Muscle layer of duodenum (tissue), 2 donors: ENCODE data around the gene NHSL2.

ENCODE experiments used
- H3K27ac ChIP-seq: one replicate; pipeline ENCODE4 v1.7.0; 2013; ENCODE audit warnings: mild to moderate bottlenecking, low read length
- H3K27me3 ChIP-seq: one replicate; pipeline ENCODE4 v1.7.0; 2013; ENCODE audit warnings: low read depth, mild to moderate bottlenecking, control low read depth, low read length
- H3K36me3 ChIP-seq, 2 donors: one replicate each; pipeline ENCODE4 v1.7.0; 2013; ENCODE audit warnings: low read length in 2 of 2, control low read depth in 1 of 2, mild to moderate bottlenecking in 1 of 2; ENCODE audit not compliant: insufficient read depth in 2 of 2, control insufficient read depth in 1 of 2
- H3K4me1 ChIP-seq, 2 donors: one replicate each; pipeline ENCODE4 v1.7.0; 2013; ENCODE audit warnings: low read length in 2 of 2, mild to moderate bottlenecking in 2 of 2, control low read depth in 1 of 2, moderate library complexity in 1 of 2; ENCODE audit not compliant: insufficient read depth in 2 of 2, control insufficient read depth in 1 of 2
- H3K4me3 ChIP-seq, 2 donors: one replicate each; pipeline ENCODE4 v1.7.0; 2013; ENCODE audit warnings: low read length in 2 of 2, low read depth in 1 of 2, mild to moderate bottlenecking in 1 of 2
- H3K9me3 ChIP-seq, 2 donors: one replicate each; pipeline ENCODE4 v1.7.0; 2013; ENCODE audit warnings: low read length in 2 of 2, control low read depth in 1 of 2, mild to moderate bottlenecking in 1 of 2; ENCODE audit not compliant: control insufficient read depth in 1 of 2
- donor health status: healthy.

Gene NHSL2

GRCh38 chrX:72020788-72021187 lies 110.1 kb downstream of the NHSL2 start:
- no peaks in the 10 kb centered on the region for H3K36me3 ChIP-seq
- H3K4me3 ChIP-seq, result no peak overlapping the region
- no peaks in the 10 kb centered on the region for H3K9me3 ChIP-seq
- peaks cover 3 to 4% of the 10 kb centered on the region in 2 donors for H3K4me1 ChIP-seq
- H3K27ac ChIP-seq, result peak overlapping the region; percentile 60
- H3K27me3 ChIP-seq, result no peaks in the 10 kb centered on the region

- H3K9me3 ChIP-seq, result no peaks in the 10 kb centered on the region
- peaks cover 3 to 4% of the 10 kb centered on the region in 2 donors for H3K4me1 ChIP-seq
- no peak overlapping the region for H3K27ac ChIP-seq
- no peaks in the 10 kb centered on the region for H3K27me3 ChIP-seq
- H3K4me3 ChIP-seq, result no peak overlapping the region
- no peaks in the 10 kb centered on the region for H3K36me3 ChIP-seq
Measured at GRCh38 chrX:72021975-72022374, 111.3 kb downstream of the NHSL2 start.

GRCh38 chrX:72023071-72023470 lies 112.4 kb downstream of the NHSL2 start:
- Histone ChIP-seq H3K27ac (no peak overlapping the region), H3K4me3 (no peak overlapping the region), H3K9me3 (no peaks in the 10 kb centered on the region), H3K27me3 (no peaks in the 10 kb centered on the region), H3K36me3 (no peaks in the 10 kb centered on the region), H3K4me1 (peaks cover 3 to 4% of the 10 kb centered on the region in 2 donors)

- Histone ChIP-seq H3K4me3 (no peak overlapping the region), H3K4me1 (peaks cover 0 to 7% of the 10 kb centered on the region in 2 donors), H3K36me3 (no peaks in the 10 kb centered on the region), H3K27me3 (no peaks in the 10 kb centered on the region), H3K27ac (no peak overlapping the region), H3K9me3 (no peaks in the 10 kb centered on the region)
Measured at GRCh38 chrX:72025236-72025770, 114.7 kb downstream of the NHSL2 start.

- Histone ChIP-seq H3K4me3 (no peak overlapping the region), H3K27me3 (no peaks in the 10 kb centered on the region), H3K36me3 (no peaks in the 10 kb centered on the region), H3K27ac (peak overlapping the region; percentile 25), H3K4me1 (peaks cover 0 to 16% of the 10 kb centered on the region in 2 donors), H3K9me3 (no peaks in the 10 kb centered on the region)
Measured at GRCh38 chrX:72026341-72027023, 115.8 kb downstream of the NHSL2 start.

GRCh38 chrX:72027024-72027913 lies 116.6 kb downstream of the NHSL2 start:
- Histone ChIP-seq H3K9me3 (no peaks in the 10 kb centered on the region), H3K4me1 (peaks cover 0 to 16% of the 10 kb centered on the region in 2 donors), H3K27me3 (no peaks in the 10 kb centered on the region), H3K4me3 (peak overlapping the region; percentile 34 to 45), H3K36me3 (no peaks in the 10 kb centered on the region), H3K27ac (peak overlapping the region; percentile 25)

- Histone ChIP-seq H3K36me3 (no peaks in the 10 kb centered on the region), H3K27me3 (no peaks in the 10 kb centered on the region), H3K4me1 (peaks cover 0 to 16% of the 10 kb centered on the region in 2 donors), H3K9me3 (no peaks in the 10 kb centered on the region), H3K27ac (peak overlapping the region; percentile 58), H3K4me3 (peak overlapping the region; percentile 34 to 45)
Measured at GRCh38 chrX:72027914-72028307, 117.3 kb downstream of the NHSL2 start.

- Histone ChIP-seq H3K27ac (peak overlapping the region; percentile 58), H3K27me3 (no peaks in the 10 kb centered on the region), H3K4me3 (peak overlapping the region; percentile 1 to 45), H3K36me3 (no peaks in the 10 kb centered on the region), H3K4me1 (peaks cover 0 to 16% of the 10 kb centered on the region in 2 donors), H3K9me3 (no peaks in the 10 kb centered on the region)
Measured at GRCh38 chrX:72028701-72029470, 118.2 kb downstream of the NHSL2 start.

- Histone ChIP-seq H3K4me1 (peaks cover 0 to 16% of the 10 kb centered on the region in 2 donors), H3K4me3 (no peak overlapping the region), H3K27me3 (no peaks in the 10 kb centered on the region), H3K27ac (peak overlapping the region; percentile 58), H3K9me3 (no peaks in the 10 kb centered on the region), H3K36me3 (no peaks in the 10 kb centered on the region)
Measured at GRCh38 chrX:72029483-72030411, 119.1 kb downstream of the NHSL2 start.

GRCh38 chrX:72030431-72030830 lies 119.8 kb downstream of the NHSL2 start:
- no peaks in the 10 kb centered on the region for H3K36me3 ChIP-seq
- peak overlapping the region; percentile 58 for H3K27ac ChIP-seq
- H3K9me3 ChIP-seq, result no peaks in the 10 kb centered on the region
- H3K27me3 ChIP-seq, result no peaks in the 10 kb centered on the region
- peaks cover 0 to 16% of the 10 kb centered on the region in 2 donors for H3K4me1 ChIP-seq
- H3K4me3 ChIP-seq, result no peak overlapping the region
